ENCODE measurements around the gene ACSS2.

DNA sequence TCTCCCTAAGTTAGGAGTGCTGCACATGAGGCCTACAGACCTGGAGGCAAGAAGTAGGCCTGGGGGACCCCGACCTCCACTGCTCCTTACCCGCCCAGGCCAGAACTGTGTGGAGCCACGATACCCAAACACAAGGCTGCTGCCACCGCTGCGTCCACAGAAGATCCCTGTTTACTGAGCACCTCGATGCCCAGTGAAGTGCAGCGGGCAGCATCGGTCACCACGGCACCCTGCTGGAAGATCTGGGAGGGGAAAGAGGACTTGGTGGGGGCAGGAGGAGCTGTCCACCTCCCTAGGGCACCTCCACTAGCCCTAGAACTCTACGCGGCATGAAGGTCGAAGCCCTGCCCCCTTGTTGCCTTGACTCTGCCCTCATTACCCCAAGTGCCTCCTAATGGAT lies 13.7 kb upstream of the ACSS2 start:
- no peak for TF ChIP-seq POLR2A (IDR thresholded peaks at IDR 0.05)
- no peak for TF ChIP-seq POLR2AphosphoS5 (IDR thresholded peaks at IDR 0.05)

Data from spleen (tissue), 3 donors.